ENCODE results near the gene ATL3. TPM values are rescaled to one million over a fixed set of nuclear protein-coding genes. Genes with fewer than 3 reads are reported as not detected.

Gene ATL3
- total RNA-seq: 92.6 and 99.6 TPM in 2 replicates

GRCh38 chr11:63671322-63672155 lies at the start of gene ATL3:
TSS of gene ATL3 (minus strand) at chr11:63671376. CDS start at chr11:63671335, 41 bp downstream.

GRCh38 chr11:63681321-63682065 lies 10.3 kb upstream of the ATL3 start, which contains the start of gene RTN3:
TSS of gene RTN3 (plus strand) at chr11:63681500. CDS start at chr11:63681637, 137 bp downstream.

GRCh38 chr11:63614136-63614671 lies 57.0 kb downstream of the ATL3 start, which contains the start of gene PLAAT3:
TSS of gene PLAAT3 (minus strand) at chr11:63614433. CDS start at chr11:63614014, 419 bp downstream.

Other genes starting within 250 kb of the ATL3 start
- not detected in 2 replicates for gene PLAAT5, start 180.2 kb downstream of the ATL3 start, total RNA-seq
- not detected in 2 replicates for gene LGALS12, start 165.3 kb downstream of the ATL3 start, total RNA-seq
- gene PLAAT4, start 134.6 kb downstream of the ATL3 start, total RNA-seq: 1.3 and 2.7 TPM in 2 replicates
- not detected in 2 replicates for gene PLAAT2, start 108.0 kb downstream of the ATL3 start, total RNA-seq
- 6.7 and 11.9 TPM in 2 replicates for gene PLAAT3, start 56.9 kb downstream of the ATL3 start, total RNA-seq
- gene RTN3, start 10.1 kb upstream of the ATL3 start, total RNA-seq: 55.5 and 89.0 TPM in 2 replicates
- 8.9 and 18.8 TPM in 2 replicates for gene ZFTA, start 97.4 kb upstream of the ATL3 start, total RNA-seq
- 14.0 and 23.2 TPM in 2 replicates for gene SPINDOC, start 142.1 kb upstream of the ATL3 start, total RNA-seq
- gene MARK2, start 167.7 kb upstream of the ATL3 start, total RNA-seq: 7.7 and 12.6 TPM in 2 replicates
- gene RCOR2, start 245.8 kb upstream of the ATL3 start, total RNA-seq: 2.7 and 4.0 TPM in 2 replicates

Data from smooth muscle cell of the umbilical artery (primary cell).